CD4-positive, alpha-beta T cell treated with Interleukin-17A for 4 hours (primary cell): ENCODE data around the gene PHF19.

ENCODE experiments used
- DNase-seq: peaks from one replicate; pipeline ENCODE4 v3.0.0-alpha.2; 2020; ENCODE audit warnings: mixed read lengths

PHF19 gene

GRCh38 chr9:120876842-120877240 lies at the start of gene PHF19:
PHF19 (minus strand) TSS chr9:120877188; CDS start chr9:120874741, 2,447 bp downstream.
- peak; percentile 64 for DNase-seq

- DNase-seq = peak; percentile 49
These were observed 49.5 kb upstream of the PHF19 start, which contains the start of gene TRAF1 for GRCh38 chr9:120926397-120926928. TRAF1 (minus strand) TSS chr9:120926796; CDS start chr9:120926075, 721 bp downstream.

GRCh38 chr9:120925535-120926396 lies 48.8 kb upstream of the PHF19 start:
- peak; percentile 80 for DNase-seq

GRCh38 chr9:120924698-120925534 lies 47.9 kb upstream of the PHF19 start:
- DNase-seq = peak; percentile 56

GRCh38 chr9:120923620-120924328 lies 46.8 kb upstream of the PHF19 start:
- DNase-seq = no peak

GRCh38 chr9:120922404-120923195 lies 45.6 kb upstream of the PHF19 start:
- DNase-seq = no peak

- DNase-seq = no peak
These were observed 44.7 kb upstream of the PHF19 start for GRCh38 chr9:120921661-120922181.

- no peak for DNase-seq
These were observed 43.8 kb upstream of the PHF19 start for GRCh38 chr9:120920806-120921178.

GRCh38 chr9:120919843-120920805 lies 43.1 kb upstream of the PHF19 start:
- DNase-seq = no peak

GRCh38 chr9:120918931-120919842 lies 42.2 kb upstream of the PHF19 start:
- no peak for DNase-seq

GRCh38 chr9:120917929-120918762 lies 41.2 kb upstream of the PHF19 start:
- no peak for DNase-seq

- DNase-seq = no peak
These were observed 40.2 kb upstream of the PHF19 start for GRCh38 chr9:120916991-120917880.

- DNase-seq = no peak
These were observed 39.6 kb upstream of the PHF19 start for GRCh38 chr9:120916588-120916987.

GRCh38 chr9:120915854-120916470 lies 39.0 kb upstream of the PHF19 start:
- DNase-seq = peak; percentile 69

- peak; percentile 1 for DNase-seq
These were observed 38.0 kb upstream of the PHF19 start for GRCh38 chr9:120914953-120915352.

- peak; percentile 3 for DNase-seq
These were observed 37.4 kb upstream of the PHF19 start for GRCh38 chr9:120914396-120914795.
